ENCODE measurements around the gene SIGLEC7. TPM values are rescaled to one million over a fixed set of nuclear protein-coding genes. Genes with fewer than 3 reads are reported as not detected.

Gene SIGLEC7
- polyA plus RNA-seq, 3 donors from 2014 or later = 108 to 213 (median 129) TPM

DNA sequence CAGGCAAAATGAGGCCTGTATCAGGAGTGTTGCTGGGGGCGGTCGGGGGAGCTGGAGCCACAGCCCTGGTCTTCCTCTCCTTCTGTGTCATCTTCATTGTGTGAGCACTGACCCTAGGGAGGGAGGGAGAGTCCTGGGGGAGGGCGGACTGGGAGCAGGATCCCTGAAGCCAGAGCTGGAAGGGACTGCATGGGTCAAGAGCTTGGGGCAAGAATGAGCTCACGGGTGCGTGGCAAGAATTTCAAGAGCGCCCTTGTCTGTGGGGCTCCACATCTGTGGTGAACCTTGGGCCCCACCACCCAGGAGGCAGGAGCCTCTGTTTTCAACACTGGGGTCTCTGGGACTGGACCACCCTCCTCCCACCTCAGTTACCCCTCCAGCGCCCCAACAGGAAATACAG is 4.7 kb downstream of the SIGLEC7 start:
- H3K27me3 Mint-ChIP-seq (ENCODE audit: low read depth in 3 of 3) = peaks cover 0 to 4% (median 2%) of the 10 kb centered on the region in 3 donors
- DNase-seq = no peak
- H3K9me3 Mint-ChIP-seq = peaks cover 0 to 3% (median 0%) of the 10 kb centered on the region in 6 donors
- H3K4me1 Mint-ChIP-seq = peaks cover 91 to 92% of the 10 kb centered on the region in 2 donors
- peaks cover 22 to 64% (median 50%) of the 10 kb centered on the region in 3 donors for H3K36me3 Mint-ChIP-seq
- peak overlapping the region; percentile 48 to 94 (median 78) for H3K4me3 Mint-ChIP-seq
- peak overlapping the region; percentile 45 to 97 (median 93) for H3K27ac Mint-ChIP-seq

DNA sequence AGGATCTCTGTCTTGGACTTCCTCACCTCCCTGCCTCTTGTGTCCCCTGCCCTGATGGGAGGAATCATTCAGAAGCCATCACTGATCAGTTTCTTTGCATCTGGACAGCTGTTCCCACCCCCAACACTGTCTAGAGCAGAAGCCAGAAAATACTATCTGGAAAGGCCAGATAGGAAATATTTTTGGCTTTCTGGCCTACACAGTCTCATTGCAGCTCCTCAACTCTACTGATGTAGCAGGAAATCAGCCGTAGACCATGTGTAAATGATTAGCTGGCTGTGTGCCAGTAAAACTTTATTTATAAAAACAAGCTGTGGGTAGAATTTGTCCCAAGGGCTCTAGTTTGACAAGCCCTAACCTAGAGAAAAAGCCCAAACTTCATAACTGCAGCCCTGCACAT is 5.6 kb downstream of the SIGLEC7 start:
- Mint-ChIP-seq H3K27me3 (ENCODE audit: low read depth in 3 of 3) (peaks cover 0 to 4% (median 2%) of the 10 kb centered on the region in 3 donors), H3K36me3 (peaks cover 29 to 73% (median 60%) of the 10 kb centered on the region in 3 donors), H3K4me1 (peaks cover 91 to 93% of the 10 kb centered on the region in 2 donors), H3K27ac (peak overlapping the region; percentile 81 to 97 (median 94)), H3K9me3 (peaks cover 0 to 3% (median 0%) of the 10 kb centered on the region in 6 donors), H3K4me3 (peak overlapping the region; percentile 68 to 94 (median 78))
- DNase-seq = peak in 1 of 3 donors; percentile 26

DNA sequence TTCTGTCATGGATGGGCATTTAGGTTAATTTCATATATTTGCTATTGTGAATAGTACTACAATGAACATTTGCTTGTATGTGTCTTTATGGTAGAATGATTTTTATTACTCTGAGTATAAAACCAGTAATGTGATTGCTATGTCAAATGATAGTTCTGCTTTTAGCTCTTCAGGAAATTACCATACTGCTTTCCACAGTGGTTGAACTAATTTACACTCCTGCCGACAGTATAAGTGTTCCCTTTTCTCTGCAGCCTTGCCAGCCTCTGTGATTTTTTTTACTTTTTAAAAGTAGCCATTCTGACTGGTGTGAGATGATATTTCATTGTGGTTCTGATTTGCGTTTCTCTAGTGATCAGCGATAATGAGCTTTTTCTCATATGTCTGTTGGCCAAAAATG is 6.5 kb downstream of the SIGLEC7 start:
- peak overlapping the region; percentile 68 to 94 (median 79) for H3K4me3 Mint-ChIP-seq
- H3K9me3 Mint-ChIP-seq = peaks cover 0 to 3% (median 0%) of the 10 kb centered on the region in 6 donors
- H3K36me3 Mint-ChIP-seq = peaks cover 38 to 82% (median 69%) of the 10 kb centered on the region in 3 donors
- H3K27me3 Mint-ChIP-seq (ENCODE audit: low read depth in 3 of 3) = peaks cover 0 to 3% (median 2%) of the 10 kb centered on the region in 3 donors
- H3K27ac Mint-ChIP-seq = peak overlapping the region; percentile 81 to 97 (median 94)
- no peak for DNase-seq
- H3K4me1 Mint-ChIP-seq = peaks cover 96 to 97% of the 10 kb centered on the region in 2 donors

DNA sequence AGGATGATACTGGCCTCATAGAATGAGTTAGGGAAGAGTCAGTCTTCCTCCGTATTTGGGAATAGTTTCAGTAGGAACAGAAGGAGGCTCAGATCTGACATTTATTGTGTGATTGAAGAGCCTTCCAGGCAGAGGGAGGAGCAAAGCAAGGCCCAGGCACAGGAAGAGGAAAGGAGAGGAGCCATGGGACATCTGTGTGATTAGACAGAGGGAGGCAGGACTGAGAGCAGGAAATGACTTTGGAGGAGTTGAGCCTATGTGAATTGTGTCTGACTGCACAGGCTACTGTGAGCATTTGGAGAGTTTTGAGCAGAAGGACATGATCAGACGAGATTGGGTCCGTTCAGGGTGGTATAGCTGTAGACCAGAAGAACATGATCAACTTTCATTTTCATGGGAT is 8.5 kb downstream of the SIGLEC7 start:
- Mint-ChIP-seq H3K27me3 (ENCODE audit: low read depth in 3 of 3) (peaks cover 0 to 2% (median 0%) of the 10 kb centered on the region in 3 donors), H3K36me3 (peaks cover 46 to 94% (median 68%) of the 10 kb centered on the region in 3 donors), H3K9me3 (peaks cover 0 to 3% (median 0%) of the 10 kb centered on the region in 6 donors), H3K4me3 (peak overlapping the region; percentile 5 to 21 (median 8)), H3K4me1 (peaks cover 77 to 80% of the 10 kb centered on the region in 2 donors), H3K27ac (peak overlapping the region; percentile 24 to 94 (median 54))
- no peak for DNase-seq

DNA sequence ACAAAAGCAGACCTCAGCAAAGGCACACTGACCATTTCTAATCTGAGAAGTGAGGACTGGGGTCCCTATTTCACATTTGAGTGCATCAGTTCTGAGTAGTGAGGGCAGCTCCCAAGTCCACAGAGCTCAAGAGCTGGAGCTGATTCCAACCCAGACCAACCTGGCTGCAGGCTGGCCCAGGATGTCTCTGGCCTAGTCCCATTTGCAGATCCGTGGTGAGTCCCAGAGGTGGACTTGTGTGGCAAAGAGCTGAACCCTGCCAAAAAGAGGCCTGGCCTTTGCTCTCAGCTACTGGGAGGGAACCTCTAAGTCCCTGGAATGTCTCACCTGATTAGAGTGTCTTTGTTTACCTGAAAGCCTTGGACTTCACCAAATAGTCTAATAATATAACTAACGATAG is 14.6 kb downstream of the SIGLEC7 start:
- H3K27ac Mint-ChIP-seq = peak overlapping the region in 2 of 6 donors; percentile 55 to 66
- H3K4me1 Mint-ChIP-seq = peaks cover 38 to 53% of the 10 kb centered on the region in 2 donors
- peaks cover 2 to 3% (median 2%) of the 10 kb centered on the region in 3 donors for H3K27me3 Mint-ChIP-seq (ENCODE audit: low read depth in 3 of 3)
- H3K36me3 Mint-ChIP-seq = peaks cover 28 to 42% (median 28%) of the 10 kb centered on the region in 3 donors
- no peak for DNase-seq
- no peaks in the 10 kb centered on the region for H3K9me3 Mint-ChIP-seq
- H3K4me3 Mint-ChIP-seq = no peak overlapping the region

DNA sequence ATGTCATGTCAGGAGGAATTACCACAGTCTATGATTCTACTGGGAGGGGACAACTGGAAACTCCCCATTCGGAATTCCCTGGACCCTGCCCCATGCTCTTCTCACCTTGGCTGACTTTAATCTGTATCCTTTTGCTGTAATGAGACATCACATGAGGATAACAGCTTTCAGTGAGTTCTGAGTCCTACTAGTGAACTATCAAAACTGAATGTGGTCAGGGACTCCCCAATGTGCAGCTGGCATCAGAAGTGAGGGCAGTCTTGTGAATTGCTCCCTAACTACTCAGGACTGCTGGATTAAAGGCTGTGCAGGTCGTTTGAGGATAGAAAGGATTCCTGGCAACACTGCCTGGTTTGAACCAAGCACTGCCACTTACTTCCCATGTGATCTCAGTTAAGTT is 15.2 kb downstream of the SIGLEC7 start:
- Mint-ChIP-seq H3K9me3 (no peaks in the 10 kb centered on the region), H3K27me3 (ENCODE audit: low read depth in 3 of 3) (peaks cover 2 to 3% (median 2%) of the 10 kb centered on the region in 3 donors), H3K4me3 (no peak overlapping the region), H3K4me1 (peaks cover 34 to 51% of the 10 kb centered on the region in 2 donors), H3K27ac (peak overlapping the region in 1 of 6 donors; percentile 6), H3K36me3 (peaks cover 22 to 36% (median 24%) of the 10 kb centered on the region in 3 donors)
- no peak for DNase-seq

DNA sequence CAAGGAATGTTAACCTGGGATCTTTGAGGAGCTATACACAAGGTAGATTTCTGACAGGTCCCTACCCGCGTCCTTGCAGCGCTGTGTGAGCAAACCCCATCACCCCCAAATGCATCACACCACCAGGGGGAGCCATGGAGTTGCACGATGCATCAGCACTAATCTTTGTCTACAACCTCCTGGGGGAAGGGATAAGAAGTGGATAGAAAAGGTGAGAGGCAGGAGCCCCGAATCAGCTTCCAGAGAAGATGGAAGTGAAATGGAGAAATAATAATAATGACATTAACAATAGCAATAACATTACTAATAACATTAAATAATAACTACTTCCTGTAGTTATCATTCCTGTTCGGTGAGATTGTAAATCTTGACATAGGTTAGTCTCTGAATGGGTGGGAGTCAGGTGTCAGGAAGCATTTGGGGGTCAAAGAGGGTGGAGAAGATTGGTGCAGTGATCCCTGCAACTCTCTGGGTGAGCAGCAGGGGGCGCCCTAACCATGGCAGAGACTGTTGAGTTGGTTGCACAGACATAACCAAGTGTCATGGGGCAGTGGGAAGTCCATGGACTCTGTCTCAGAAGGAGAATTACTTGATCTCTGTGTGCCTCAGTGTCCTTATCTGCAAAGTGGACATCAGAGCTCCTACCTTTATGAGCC is 16.5 kb downstream of the SIGLEC7 start:
- DNase-seq = peak; percentile 75 to 79 (median 75)
- Mint-ChIP-seq H3K4me1 (peaks cover 30 to 50% of the 10 kb centered on the region in 2 donors), H3K9me3 (no peaks in the 10 kb centered on the region), H3K27ac (peak overlapping the region; percentile 15 to 79 (median 56)), H3K4me3 (peak overlapping the region in 4 of 5 donors; percentile 44 to 58 (median 50)), H3K27me3 (ENCODE audit: low read depth in 3 of 3) (peaks cover 2 to 3% (median 2%) of the 10 kb centered on the region in 3 donors), H3K36me3 (peaks cover 9 to 23% (median 11%) of the 10 kb centered on the region in 3 donors)

DNA sequence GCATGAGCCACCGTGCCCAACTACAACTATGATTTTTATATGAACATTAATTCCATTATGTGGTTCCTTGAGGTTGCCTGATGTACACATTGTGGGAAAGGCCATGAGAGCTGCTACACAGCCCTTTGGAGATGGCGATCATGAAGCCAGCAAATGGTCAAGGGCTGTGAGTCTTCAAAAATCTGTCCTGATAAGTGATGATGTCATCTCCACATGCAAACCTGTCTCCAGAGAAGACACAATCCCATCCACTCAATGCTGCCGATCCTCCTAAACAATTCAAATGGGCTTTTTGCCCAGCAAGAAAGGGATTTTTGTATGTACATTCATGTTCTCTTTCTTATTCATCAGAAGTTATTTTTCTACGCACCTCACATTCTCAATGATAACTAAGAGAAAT is 17.6 kb downstream of the SIGLEC7 start:
- H3K36me3 Mint-ChIP-seq = peaks cover 7 to 15% (median 9%) of the 10 kb centered on the region in 3 donors
- no peak overlapping the region for H3K27ac Mint-ChIP-seq
- H3K4me1 Mint-ChIP-seq = peaks cover 34 to 60% of the 10 kb centered on the region in 2 donors
- no peaks in the 10 kb centered on the region for H3K9me3 Mint-ChIP-seq
- peak overlapping the region in 1 of 5 donors; percentile 17 for H3K4me3 Mint-ChIP-seq
- DNase-seq = no peak
- H3K27me3 Mint-ChIP-seq (ENCODE audit: low read depth in 3 of 3) = peaks cover 2 to 3% (median 2%) of the 10 kb centered on the region in 3 donors

DNA sequence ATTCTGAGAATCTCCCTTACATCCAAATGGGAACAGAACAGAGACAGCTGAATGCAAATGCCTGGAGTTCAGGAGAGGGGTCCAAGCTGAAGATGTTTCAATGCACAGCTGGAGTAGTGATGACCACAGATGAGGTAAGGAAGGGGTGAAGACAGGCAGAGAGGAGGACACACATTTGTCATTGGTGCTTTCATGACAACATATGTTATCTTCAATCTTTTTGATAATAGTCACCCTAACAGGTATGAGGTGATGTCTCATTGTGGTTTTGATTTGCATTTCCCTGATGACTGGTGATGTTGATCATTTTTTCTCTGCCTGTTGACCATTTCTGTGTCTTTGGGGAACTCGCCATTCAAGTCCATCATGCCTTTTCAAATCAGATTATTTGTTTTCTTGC is 19.2 kb downstream of the SIGLEC7 start:
- peaks cover 42 to 73% of the 10 kb centered on the region in 2 donors for H3K4me1 Mint-ChIP-seq
- no peak for DNase-seq

DNA sequence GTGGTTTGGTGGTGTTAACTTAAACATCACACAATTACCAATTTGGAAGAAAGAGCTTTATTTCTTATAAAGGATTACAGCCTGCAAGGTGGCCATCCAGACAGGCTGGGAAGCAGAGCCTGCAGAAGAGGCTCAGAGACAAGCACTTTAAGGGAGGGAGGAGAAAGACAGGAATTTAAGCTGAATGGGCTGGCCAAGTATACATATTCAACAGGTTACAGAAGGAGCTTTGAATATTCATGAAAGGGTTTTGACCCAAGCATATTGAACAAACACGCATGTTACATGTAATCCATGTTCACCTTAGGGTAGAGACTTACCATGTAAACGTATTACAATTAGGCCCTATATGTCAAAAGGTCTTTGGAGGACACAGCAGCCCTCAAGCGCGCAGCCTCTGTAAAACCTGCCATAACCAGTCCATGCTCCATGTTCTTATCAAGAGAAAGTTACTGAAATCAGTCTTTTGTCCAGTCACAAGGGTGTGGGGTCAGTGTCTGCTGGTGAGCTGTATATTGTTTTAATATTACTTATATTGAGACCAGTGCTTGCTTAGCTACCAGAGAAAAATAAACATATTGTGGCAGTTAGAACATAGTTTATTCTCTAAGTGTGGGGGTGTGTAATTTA is 19.9 kb downstream of the SIGLEC7 start:
- no peak for DNase-seq
- H3K27me3 Mint-ChIP-seq (ENCODE audit: low read depth in 3 of 3) = peaks cover 2 to 5% (median 4%) of the 10 kb centered on the region in 3 donors
- peak overlapping the region in 2 of 6 donors; percentile 25 to 41 for H3K27ac Mint-ChIP-seq

More for the DNA sequence above, 19.2 kb downstream of the SIGLEC7 start:
- Mint-ChIP-seq H3K36me3 (peaks cover 2% of the 10 kb centered on the region in 3 donors), H3K27me3 (ENCODE audit: low read depth in 3 of 3) (peaks cover 1 to 4% (median 2%) of the 10 kb centered on the region in 3 donors), H3K4me3 (no peak overlapping the region), H3K9me3 (no peaks in the 10 kb centered on the region), H3K27ac (peak overlapping the region in 1 of 6 donors; percentile 25)

DNA sequence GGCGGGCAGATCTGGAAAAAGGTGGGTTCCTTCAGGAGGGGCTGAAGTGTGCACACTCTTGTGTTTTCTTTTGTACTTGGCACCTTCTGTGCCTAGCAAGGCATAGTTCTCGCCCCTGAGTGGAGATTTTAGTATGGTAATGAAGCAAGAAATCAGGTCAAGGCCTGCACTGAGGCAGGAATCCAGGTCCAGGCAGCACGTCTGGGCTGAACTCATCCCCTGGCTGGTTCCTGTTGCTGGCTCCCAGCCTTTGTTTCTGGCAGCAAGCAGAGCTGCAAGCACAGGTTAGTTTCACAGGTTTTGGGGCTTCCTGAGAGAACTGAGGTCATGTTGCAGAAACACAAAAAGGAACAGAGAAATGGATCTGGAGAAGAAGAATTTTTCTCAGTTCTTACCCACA is 21.2 kb downstream of the SIGLEC7 start:
- peaks cover 55 to 84% of the 10 kb centered on the region in 2 donors for H3K4me1 Mint-ChIP-seq
- no peaks in the 10 kb centered on the region for H3K9me3 Mint-ChIP-seq
- DNase-seq = no peak
- H3K27me3 Mint-ChIP-seq (ENCODE audit: low read depth in 3 of 3) = peaks cover 2 to 12% (median 4%) of the 10 kb centered on the region in 3 donors
- H3K27ac Mint-ChIP-seq = no peak overlapping the region
- H3K36me3 Mint-ChIP-seq = no peaks in the 10 kb centered on the region
- no peak overlapping the region for H3K4me3 Mint-ChIP-seq

More for the DNA sequence above, 19.9 kb downstream of the SIGLEC7 start:
- no peaks in the 10 kb centered on the region for H3K9me3 Mint-ChIP-seq
- peaks cover 49 to 80% of the 10 kb centered on the region in 2 donors for H3K4me1 Mint-ChIP-seq
- no peaks in the 10 kb centered on the region for H3K36me3 Mint-ChIP-seq
- H3K4me3 Mint-ChIP-seq = no peak overlapping the region

DNA sequence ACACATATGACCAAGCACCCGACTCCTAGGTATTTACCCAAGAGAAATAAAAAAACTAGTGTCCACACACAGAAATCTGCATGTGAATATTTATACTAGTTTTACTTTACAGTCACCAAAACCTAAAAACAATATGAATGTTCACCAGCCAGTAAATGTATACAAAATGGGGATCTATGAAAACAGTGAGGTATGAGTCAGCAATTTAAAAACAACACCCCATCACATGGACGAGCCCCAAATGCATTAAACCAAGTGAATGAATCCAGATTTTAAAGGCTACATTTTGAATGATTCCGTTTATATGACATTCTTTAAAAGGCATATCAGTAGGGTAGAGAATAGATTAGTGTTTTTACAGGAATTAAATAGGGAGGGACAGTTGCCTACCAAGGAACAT is 22.1 kb downstream of the SIGLEC7 start:
- H3K27me3 Mint-ChIP-seq (ENCODE audit: low read depth in 3 of 3) = peaks cover 0 to 13% (median 2%) of the 10 kb centered on the region in 3 donors
- H3K27ac Mint-ChIP-seq = no peak overlapping the region
- DNase-seq = no peak
- H3K4me3 Mint-ChIP-seq = no peak overlapping the region
- H3K4me1 Mint-ChIP-seq = peaks cover 56 to 85% of the 10 kb centered on the region in 2 donors
- H3K36me3 Mint-ChIP-seq = no peaks in the 10 kb centered on the region
- H3K9me3 Mint-ChIP-seq = no peaks in the 10 kb centered on the region

DNA sequence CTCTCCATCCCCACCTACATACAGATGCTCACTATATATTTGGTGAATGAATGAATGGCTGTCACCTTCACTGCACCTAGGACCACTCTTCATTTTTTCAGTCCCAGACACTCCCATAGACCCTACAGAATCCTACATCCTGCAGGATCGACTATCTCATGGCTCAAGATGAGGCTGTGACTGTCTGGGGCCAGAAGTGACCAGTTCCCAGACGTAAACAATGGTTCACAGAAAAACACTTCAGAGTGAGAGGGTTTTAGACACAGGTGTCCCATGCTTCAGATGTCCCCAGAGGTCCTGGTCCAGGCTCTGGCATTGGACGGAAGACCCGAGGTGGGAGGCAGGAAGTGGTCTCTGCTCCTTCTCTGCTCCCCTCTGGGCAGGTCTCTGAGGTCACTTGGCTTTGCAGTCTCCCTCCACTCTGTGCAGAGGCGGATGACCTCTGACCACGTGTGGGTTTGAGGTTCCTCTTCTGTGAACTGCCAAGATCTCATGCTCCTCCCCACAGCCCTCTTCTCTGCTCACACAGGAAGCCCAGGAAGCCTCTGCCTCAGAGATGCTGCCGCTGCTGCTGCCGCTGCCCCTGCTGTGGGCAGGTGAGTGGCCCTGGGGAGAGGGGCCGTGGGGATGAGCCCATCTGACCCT is 24.9 kb downstream of the SIGLEC7 start:
- H3K27me3 Mint-ChIP-seq (ENCODE audit: low read depth in 3 of 3) = peaks cover 0 to 12% (median 2%) of the 10 kb centered on the region in 3 donors
- peaks cover 57 to 80% of the 10 kb centered on the region in 2 donors for H3K4me1 Mint-ChIP-seq
- H3K36me3 Mint-ChIP-seq = peaks cover 7 to 10% (median 9%) of the 10 kb centered on the region in 3 donors
- peak overlapping the region; percentile 91 to 96 (median 94) for H3K4me3 Mint-ChIP-seq
- H3K9me3 Mint-ChIP-seq = no peaks in the 10 kb centered on the region
- H3K27ac Mint-ChIP-seq = peak overlapping the region; percentile 91 to 92 (median 91)
- peak; percentile 82 to 83 (median 82) for DNase-seq

Data from immature natural killer cell (primary cell).